Astrocyte (in vitro differentiated cells and primary cell): ENCODE measurements around the gene GRK6. TPM values are rescaled to one million over a fixed set of nuclear protein-coding genes. Genes with fewer than 3 reads are reported as not detected.

Experiments
- DNase-seq: peaks from one replicate; pipeline ENCODE4 v3.0.0-alpha.2; 2010; ENCODE audit warnings: low read depth
- FAIRE-seq: peaks from 2 replicates; lab custom pipeline; 2011; peaks lifted over from hg19 to GRCh38; lab: Jason Lieb, UNC
- H2AFZ ChIP-seq: 2 replicates; pipeline ENCODE4 v1.6.0; 2012; ENCODE audit warnings: low read depth, low read length, inconsistent platforms
- H3K27ac ChIP-seq: 2 replicates; pipeline ENCODE4 v1.5.1; 2011; ENCODE audit warnings: low read depth, low read length, inconsistent platforms
- H3K27me3 ChIP-seq: 2 replicates; pipeline ENCODE4 v1.6.0; 2011; ENCODE audit warnings: low read length, inconsistent platforms; ENCODE audit not compliant: insufficient read depth
- H3K36me3 ChIP-seq: 2 replicates; pipeline ENCODE4 v1.5.1; 2011; ENCODE audit warnings: low read length, inconsistent platforms; ENCODE audit not compliant: insufficient read depth
- H3K4me1 ChIP-seq: 2 replicates; pipeline ENCODE4 v1.5.1; 2011; ENCODE audit warnings: low read length, inconsistent platforms; ENCODE audit not compliant: insufficient read depth
- H3K4me2 ChIP-seq: 2 replicates; pipeline ENCODE4 v1.6.0; 2012; ENCODE audit warnings: low read length, inconsistent platforms
- H3K4me3 ChIP-seq: 2 replicates; pipeline ENCODE4 v1.5.1; 2011; ENCODE audit warnings: low read depth, mild to moderate bottlenecking, low read length, inconsistent platforms; ENCODE audit not compliant: insufficient read depth
- H3K79me2 ChIP-seq: 2 replicates; pipeline ENCODE4 v1.6.0; 2012; ENCODE audit warnings: mild to moderate bottlenecking, low read length, inconsistent platforms; ENCODE audit not compliant: insufficient read depth
- H3K9ac ChIP-seq: 2 replicates; pipeline ENCODE4 v1.6.0; 2012; ENCODE audit warnings: mild to moderate bottlenecking, low read length, inconsistent platforms
- H3K9me3 ChIP-seq: 2 replicates; pipeline ENCODE4 v1.5.1; 2012; ENCODE audit warnings: low read depth, mild to moderate bottlenecking, low read length, inconsistent platforms; ENCODE audit not compliant: insufficient read depth
- H4K20me1 ChIP-seq: 2 replicates; pipeline ENCODE4 v1.6.0; 2012; ENCODE audit warnings: low read length, inconsistent platforms; ENCODE audit not compliant: insufficient read depth
- H3K27ac Mint-ChIP-seq: one replicate; pipeline ENCODE4 v1.8.0; 2021; ENCODE audit warnings: mild to moderate bottlenecking, mixed read lengths; ENCODE audit not compliant: unreplicated experiment
- H3K27me3 Mint-ChIP-seq: one replicate; pipeline ENCODE4 v1.8.0; 2021; ENCODE audit warnings: low read depth, mixed read lengths; ENCODE audit not compliant: unreplicated experiment
- H3K36me3 Mint-ChIP-seq: one replicate; pipeline ENCODE4 v1.8.0; 2021; ENCODE audit warnings: low read depth, mixed read lengths; ENCODE audit not compliant: unreplicated experiment
- H3K4me1 Mint-ChIP-seq: one replicate; pipeline ENCODE4 v1.8.0; 2021; ENCODE audit warnings: low read depth, mixed read lengths; ENCODE audit not compliant: unreplicated experiment
- H3K4me3 Mint-ChIP-seq: one replicate; pipeline ENCODE4 v1.8.0; 2021; ENCODE audit warnings: mild to moderate bottlenecking, moderate library complexity, mixed read lengths; ENCODE audit not compliant: unreplicated experiment
- H3K9me3 Mint-ChIP-seq: one replicate; pipeline ENCODE4 v1.8.0; 2021; ENCODE audit warnings: mild to moderate bottlenecking, mixed read lengths; ENCODE audit not compliant: unreplicated experiment
- CTCF ChIP-seq: IDR thresholded peaks from 2 replicates; pipeline ENCODE4 v1.5.1; 2011; ENCODE audit warnings: low read depth, mild to moderate bottlenecking, inconsistent platforms, low read length, moderate library complexity; ENCODE audit not compliant: insufficient read depth
- EZH2 ChIP-seq: IDR thresholded peaks from 2 replicates; pipeline ENCODE4 v1.6.1; 2012; ENCODE audit warnings: mild to moderate bottlenecking, low read length, inconsistent platforms; ENCODE audit not compliant: insufficient read depth
- total RNA-seq: library from RNA; stranded (reverse); gene quantifications from 2 replicates; pipeline ENCODE4 v1.2.1, GENCODE V29; 2021

GRK6 gene
- total RNA-seq, 1 donor from 2014 or later: 25.9 TPM

GRCh38 chr5:177423671-177424070, 2.8 kb upstream of the GRK6 start:
- no peak overlapping the region for H2AFZ ChIP-seq
- H3K79me2 ChIP-seq: peaks cover 20% of the 10 kb centered on the region
- no peak overlapping the region for H3K4me2 ChIP-seq
- H3K4me1 Mint-ChIP-seq: peaks cover 2% of the 10 kb centered on the region
- no peak overlapping the region for H3K9ac ChIP-seq
- no peak overlapping the region for H3K27ac Mint-ChIP-seq
- DNase-seq: no peak
- no peaks in the 10 kb centered on the region for H3K36me3 ChIP-seq
- no peaks in the 10 kb centered on the region for H3K9me3 ChIP-seq
- no peaks in the 10 kb centered on the region for H3K9me3 Mint-ChIP-seq
- no peak for FAIRE-seq
- H3K4me3 Mint-ChIP-seq: no peak overlapping the region
- H3K36me3 Mint-ChIP-seq: peaks cover 2% of the 10 kb centered on the region
- H3K4me3 ChIP-seq: no peak overlapping the region
- peaks cover 13% of the 10 kb centered on the region for H3K4me1 ChIP-seq
- peaks cover 16% of the 10 kb centered on the region for H4K20me1 ChIP-seq
- no peak overlapping the region for H3K27ac ChIP-seq
- H3K27me3 Mint-ChIP-seq: peaks cover 16% of the 10 kb centered on the region
- no peak for TF ChIP-seq CTCF
- no peak for TF ChIP-seq EZH2
- no peaks in the 10 kb centered on the region for H3K27me3 ChIP-seq

DNA sequence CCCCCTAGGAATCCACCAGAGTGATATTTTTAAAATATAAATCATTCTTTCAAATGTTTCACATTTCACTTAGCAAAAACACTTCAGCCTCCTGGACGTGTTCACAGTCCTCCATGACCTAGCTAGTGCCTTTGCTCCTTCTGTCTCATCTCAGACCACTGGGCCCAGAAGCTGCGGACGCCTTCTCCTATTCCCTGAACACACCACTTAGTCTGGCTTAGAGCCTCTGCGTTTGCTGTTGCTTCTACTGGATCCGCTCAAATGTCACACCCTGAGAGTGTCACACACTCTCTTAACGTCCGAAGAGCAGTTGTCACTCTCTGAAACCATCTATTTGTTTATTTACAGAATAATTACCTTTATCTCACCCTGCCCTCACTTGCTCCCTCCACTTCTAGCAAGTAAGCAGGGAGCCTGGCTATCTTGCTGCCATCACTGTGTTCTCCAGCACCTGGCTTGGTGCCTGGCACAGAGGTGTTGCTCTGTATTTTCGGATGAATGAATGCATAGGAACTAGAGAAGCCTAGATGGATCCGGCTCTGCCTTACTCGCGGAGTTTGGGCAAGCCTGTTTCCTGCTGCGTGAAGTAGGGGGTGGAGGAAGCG, 1.2 kb upstream of the GRK6 start:
- Histone ChIP-seq H3K27ac (peak overlapping the region; percentile 71), H3K27me3 (no peaks in the 10 kb centered on the region), H3K9ac (peak overlapping the region; percentile 74), H2AFZ (peak overlapping the region; percentile 79), H3K4me3 (peak overlapping the region; percentile 60), H3K9me3 (no peaks in the 10 kb centered on the region), H4K20me1 (peaks cover 32% of the 10 kb centered on the region), H3K79me2 (peaks cover 35% of the 10 kb centered on the region), H3K4me1 (peaks cover 13% of the 10 kb centered on the region), H3K36me3 (no peaks in the 10 kb centered on the region), H3K4me2 (peak overlapping the region; percentile 81)
- peaks cover 10% of the 10 kb centered on the region for H3K4me1 Mint-ChIP-seq
- no peak for FAIRE-seq
- H3K36me3 Mint-ChIP-seq: peaks cover 4% of the 10 kb centered on the region
- H3K27ac Mint-ChIP-seq: peak overlapping the region; percentile 96
- DNase-seq: no peak
- H3K4me3 Mint-ChIP-seq: peak overlapping the region; percentile 92
- peaks cover 11% of the 10 kb centered on the region for H3K27me3 Mint-ChIP-seq
- TF ChIP-seq CTCF (no peak), EZH2 (no peak)
- H3K9me3 Mint-ChIP-seq: no peaks in the 10 kb centered on the region
